CD4-positive, alpha-beta T cell (primary cell): ENCODE measurements around the gene LMO4. TPM values are rescaled to one million over a fixed set of nuclear protein-coding genes. Genes with fewer than 3 reads are reported as not detected.

ENCODE experiments used
- ATAC-seq: fragments of 200-7000 bp; cut with Tn5 transposase; one replicate; pipeline ENCODE4 v1.10.0; 2022; ENCODE audit warnings: mild to moderate bottlenecking; ENCODE audit not compliant: poor library complexity
- CTCF ChIA-PET: fragments of 350-600 bp; sonication (Branson Sonifier 250); formaldehyde crosslinking; loops from one replicate; lab custom pipeline; 2021; ENCODE audit warnings: antibody characterized with exemption, inconsistent platforms; lab: Charles Lee
- POLR2A ChIA-PET: fragments of 350-600 bp; sonication (Branson Sonifier 250); formaldehyde crosslinking; loops from one replicate; lab custom pipeline; 2021; ENCODE audit warnings: antibody characterized with exemption, inconsistent platforms; lab: Charles Lee
- DNase-seq, 14 experiments: peaks; one replicate each; pipeline ENCODE4 v3.0.0-alpha.2; 2013 to 2020; ENCODE audit warnings: mixed read lengths in 2 of 14
- H3K27ac ChIP-seq, 2 donors: one replicate each; pipeline versions ENCODE4 v1.5.1 to v1.7.0; 2013; ENCODE audit warnings: low read length in 2 of 2, low read depth in 1 of 2, mild to moderate bottlenecking in 1 of 2
- H3K27me3 ChIP-seq, 2 experiments: 1 replicate in 1 of 2; 2 replicates in 1 of 2; pipeline versions ENCODE4 v1.6.1 to v1.7.0; 2013; ENCODE audit warnings: low read length in 2 of 2, control low read depth in 1 of 2, mild to moderate bottlenecking in 1 of 2, moderate library complexity in 1 of 2; ENCODE audit not compliant: insufficient read depth in 2 of 2, control insufficient read depth in 1 of 2
- H3K36me3 ChIP-seq: one replicate; pipeline ENCODE4 v1.6.1; 2013; ENCODE audit warnings: low read length, control low read depth; ENCODE audit not compliant: insufficient read depth
- H3K4me1 ChIP-seq: one replicate; pipeline ENCODE4 v1.6.1; 2013; ENCODE audit warnings: low read length, control low read depth; ENCODE audit not compliant: insufficient read depth
- H3K4me3 ChIP-seq: one replicate; pipeline ENCODE4 v1.5.1; 2013; ENCODE audit warnings: mild to moderate bottlenecking, low read length, moderate library complexity
- H3K9me3 ChIP-seq, 2 experiments: 1 replicate in 1 of 2; 2 replicates in 1 of 2; pipeline versions ENCODE4 v1.6.1 to v1.7.0; 2013; ENCODE audit warnings: low read length in 2 of 2, mild to moderate bottlenecking in 2 of 2, control low read depth in 1 of 2, moderate library complexity in 1 of 2; ENCODE audit not compliant: control insufficient read depth in 1 of 2, insufficient read depth in 1 of 2
- H3K27ac Mint-ChIP-seq: one replicate; pipeline ENCODE4 v1.8.0; 2020; ENCODE audit warnings: mixed read lengths
- H3K27me3 Mint-ChIP-seq: one replicate; pipeline ENCODE4 v1.8.0; 2021; ENCODE audit warnings: mixed read lengths
- H3K36me3 Mint-ChIP-seq: one replicate; pipeline ENCODE4 v1.8.0; 2021; ENCODE audit warnings: low read depth, mixed read lengths
- H3K4me1 Mint-ChIP-seq: one replicate; pipeline ENCODE4 v1.8.0; 2021; ENCODE audit warnings: low read depth, mixed read lengths
- H3K4me3 Mint-ChIP-seq: one replicate; pipeline ENCODE4 v1.8.0; 2020; ENCODE audit warnings: mild to moderate bottlenecking, mixed read lengths
- H3K9me3 Mint-ChIP-seq: one replicate; pipeline ENCODE4 v1.8.0; 2020; ENCODE audit warnings: mixed read lengths
- intact Hi-C, 2 experiments: fragments of 100-400 bp; cut with DNase I in 1 of 2; cut with micrococcal nuclease in 1 of 2; formaldehyde crosslinking; loops; one replicate each; pipeline versions ENCODE4 v1.15.1 to v1.9.0; 2023 to 2025; cut with DNase I, micrococcal nuclease
- total RNA-seq, 174 experiments: library from RNA in 2 of 174; stranded (reverse) in 2 of 174; gene quantifications; one replicate each; pipeline ENCODE4 v1.2.3 and lab custom pipeline; 2021 to 2026
- TF ChIP-seq, protein P1 (sequence below): fragments of 200-600 bp; IDR thresholded peaks from one replicate; pipeline ENCODE4 v1.8.0; 2022; ENCODE audit warnings: antibody characterized with exemption, mild to moderate bottlenecking

Gene LMO4
- total RNA-seq, 2 experiments from 2014 or later = 16.0 to 18.2 TPM

DNA sequence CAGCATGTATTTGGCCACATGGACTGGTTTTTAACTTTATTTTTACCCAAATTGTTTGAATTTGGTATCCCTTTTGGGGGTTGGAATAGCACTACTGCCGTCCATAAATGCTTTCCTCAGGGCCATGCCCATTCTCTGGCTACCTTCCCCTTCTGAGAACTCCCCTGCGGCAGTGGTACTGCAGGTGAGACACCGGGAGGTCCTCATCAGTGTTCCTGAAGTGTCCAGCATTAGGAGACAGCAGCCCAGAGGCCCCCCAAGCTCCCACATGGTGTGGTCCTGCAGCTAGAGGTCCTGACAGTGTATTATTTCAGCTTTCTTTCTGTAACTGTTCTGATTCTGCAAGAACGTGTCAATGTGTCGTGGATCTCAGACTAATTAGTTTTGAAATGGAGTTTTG, 8.9 kb downstream of the LMO4 start:
- no peaks in the 10 kb centered on the region for H3K9me3 Mint-ChIP-seq
- intact Hi-C loops = loop anchor here (10.0 kb wide), 2 partner anchors 423 to 633 kb away; partner anchors contain the start of genes HS2ST1 (in 1 of the 2), SELENOF (in 1 of the 2) and SH3GLB1 (in 1 of the 2)
- Histone ChIP-seq H3K36me3 (peaks cover 19% of the 10 kb centered on the region), H3K4me3 (no peak overlapping the region), H3K9me3 (no peaks in the 10 kb centered on the region), H3K27ac (no peak overlapping the region), H3K27me3 (peaks cover 0 to 5% of the 10 kb centered on the region in 2 experiments), H3K4me1 (peaks cover 15% of the 10 kb centered on the region)
- H3K4me1 Mint-ChIP-seq = peaks cover 34% of the 10 kb centered on the region
- peaks cover 29% of the 10 kb centered on the region for H3K36me3 Mint-ChIP-seq
- CTCF ChIA-PET = interaction anchor here (0.6 to 4.6 kb wide), 2 partner anchors 12 to 25 kb away, joined by 3 to 15 read pairs; no protein-coding TSS in a partner anchor
- POLR2A ChIA-PET = no interaction called here
- no peak overlapping the region for H3K27ac Mint-ChIP-seq
- ATAC-seq (no peak), DNase-seq (no peak)
- H3K27me3 Mint-ChIP-seq = peaks cover 16% of the 10 kb centered on the region
- TF ChIP-seq, protein P1, sequence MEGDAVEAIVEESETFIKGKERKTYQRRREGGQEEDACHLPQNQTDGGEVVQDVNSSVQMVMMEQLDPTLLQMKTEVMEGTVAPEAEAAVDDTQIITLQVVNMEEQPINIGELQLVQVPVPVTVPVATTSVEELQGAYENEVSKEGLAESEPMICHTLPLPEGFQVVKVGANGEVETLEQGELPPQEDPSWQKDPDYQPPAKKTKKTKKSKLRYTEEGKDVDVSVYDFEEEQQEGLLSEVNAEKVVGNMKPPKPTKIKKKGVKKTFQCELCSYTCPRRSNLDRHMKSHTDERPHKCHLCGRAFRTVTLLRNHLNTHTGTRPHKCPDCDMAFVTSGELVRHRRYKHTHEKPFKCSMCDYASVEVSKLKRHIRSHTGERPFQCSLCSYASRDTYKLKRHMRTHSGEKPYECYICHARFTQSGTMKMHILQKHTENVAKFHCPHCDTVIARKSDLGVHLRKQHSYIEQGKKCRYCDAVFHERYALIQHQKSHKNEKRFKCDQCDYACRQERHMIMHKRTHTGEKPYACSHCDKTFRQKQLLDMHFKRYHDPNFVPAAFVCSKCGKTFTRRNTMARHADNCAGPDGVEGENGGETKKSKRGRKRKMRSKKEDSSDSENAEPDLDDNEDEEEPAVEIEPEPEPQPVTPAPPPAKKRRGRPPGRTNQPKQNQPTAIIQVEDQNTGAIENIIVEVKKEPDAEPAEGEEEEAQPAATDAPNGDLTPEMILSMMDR = no peak
- H3K4me3 Mint-ChIP-seq = no peak overlapping the region

DNA sequence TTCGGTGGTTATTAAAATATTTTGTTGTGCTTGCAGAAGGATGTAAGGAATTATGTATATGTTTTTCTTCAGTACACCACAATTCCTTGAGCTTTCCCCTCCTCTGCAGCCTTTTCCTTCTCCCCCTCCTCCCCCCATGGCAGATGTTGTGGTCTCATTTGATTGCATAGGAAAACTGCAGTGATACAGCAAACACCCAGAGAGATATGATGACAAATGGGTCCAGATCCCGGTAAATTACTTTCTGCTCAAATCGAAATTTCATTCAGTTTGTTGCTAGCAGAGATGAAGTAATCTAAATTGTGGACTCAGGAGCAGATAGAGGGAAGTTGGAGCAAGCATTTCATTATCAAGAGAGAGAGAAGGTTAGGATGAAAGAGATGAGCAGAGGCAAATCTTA, 9.9 kb downstream of the LMO4 start:
- no peak overlapping the region for H3K27ac Mint-ChIP-seq
- ATAC-seq (no peak), DNase-seq (no peak)
- H3K4me3 Mint-ChIP-seq = no peak overlapping the region
- H3K36me3 Mint-ChIP-seq = peaks cover 39% of the 10 kb centered on the region
- intact Hi-C loops = loop anchor here (10.0 kb wide), 2 partner anchors 424 to 634 kb away; partner anchors contain the start of genes HS2ST1 (in 1 of the 2), SELENOF (in 1 of the 2) and SH3GLB1 (in 1 of the 2)
- CTCF ChIA-PET = no interaction called here
- Histone ChIP-seq H3K27ac (no peak overlapping the region), H3K4me3 (no peak overlapping the region), H3K4me1 (peaks cover 15% of the 10 kb centered on the region), H3K27me3 (peaks cover 0 to 5% of the 10 kb centered on the region in 2 experiments), H3K9me3 (no peaks in the 10 kb centered on the region), H3K36me3 (peaks cover 21% of the 10 kb centered on the region)
- POLR2A ChIA-PET = no interaction called here
- peaks cover 24% of the 10 kb centered on the region for H3K4me1 Mint-ChIP-seq
- TF ChIP-seq, protein P1 = no peak
- H3K27me3 Mint-ChIP-seq = peaks cover 7% of the 10 kb centered on the region
- H3K9me3 Mint-ChIP-seq = no peaks in the 10 kb centered on the region

GRCh38 chr1:87344231-87344630, 15.6 kb downstream of the LMO4 start:
- H3K36me3 Mint-ChIP-seq = peaks cover 57% of the 10 kb centered on the region

More at GRCh38 chr1:87344231-87344630, 15.6 kb downstream of the LMO4 start:
- intact Hi-C loops = no loop called here
- ATAC-seq (no peak), DNase-seq (no peak)
- no peaks in the 10 kb centered on the region for H3K9me3 ChIP-seq
- TF ChIP-seq, protein P1 = no peak
- no peaks in the 10 kb centered on the region for H3K4me1 ChIP-seq
- no peaks in the 10 kb centered on the region for H3K9me3 Mint-ChIP-seq
- no peak overlapping the region for H3K27ac ChIP-seq
- no peak overlapping the region for H3K4me3 Mint-ChIP-seq
- H3K27ac Mint-ChIP-seq = no peak overlapping the region
- peaks cover 31% of the 10 kb centered on the region for H3K36me3 ChIP-seq
- no peak overlapping the region for H3K4me3 ChIP-seq
- CTCF ChIA-PET = interaction anchor here (1.5 kb wide), 1 partner anchor 10 kb away, joined by 4 read pairs; no protein-coding TSS in a partner anchor
- no peaks in the 10 kb centered on the region for H3K4me1 Mint-ChIP-seq
- H3K27me3 Mint-ChIP-seq = no peaks in the 10 kb centered on the region
- no peaks in the 10 kb centered on the region for H3K27me3 ChIP-seq
- POLR2A ChIA-PET = interaction anchor here (0.6 kb wide), 1 partner anchor 17 kb away, joined by 3 read pairs; no protein-coding TSS in a partner anchor
